Middle frontal gyrus (tissue), 1 donor: Measurements from ENCODE around the gene SRC.

ENCODE experiments used
- DNase-seq: peaks from one replicate; pipeline ENCODE4 v3.0.0-alpha.2; 2015; ENCODE audit warnings: low spot score; ENCODE audit errors: extremely low spot score

SRC gene

GRCh38 chr20:37394543-37395409 lies 48.8 kb downstream of the SRC start:
- DNase-seq = no peak

GRCh38 chr20:37395410-37395797 lies 49.5 kb downstream of the SRC start:
- DNase-seq = no peak

GRCh38 chr20:37395921-37396415 lies 50.0 kb downstream of the SRC start:
- DNase-seq = no peak

GRCh38 chr20:37396416-37397075 lies 50.6 kb downstream of the SRC start:
- DNase-seq = no peak

GRCh38 chr20:37397076-37397953 lies 51.4 kb downstream of the SRC start:
- DNase-seq = no peak

- DNase-seq = no peak
Measured at GRCh38 chr20:37397954-37398749, 52.2 kb downstream of the SRC start.

- no peak for DNase-seq
Measured at GRCh38 chr20:37398750-37399621, 53.0 kb downstream of the SRC start.

GRCh38 chr20:37401282-37401929 lies 55.5 kb downstream of the SRC start:
- DNase-seq = no peak

GRCh38 chr20:37401930-37402675 lies 56.2 kb downstream of the SRC start:
- DNase-seq = no peak

- no peak for DNase-seq
Measured at GRCh38 chr20:37403107-37404033, 57.4 kb downstream of the SRC start.

GRCh38 chr20:37404461-37404890 lies 58.5 kb downstream of the SRC start:
- no peak for DNase-seq

GRCh38 chr20:37405351-37405897 lies 59.5 kb downstream of the SRC start:
- DNase-seq = no peak

- DNase-seq = peak; percentile 14
Measured at GRCh38 chr20:37406010-37406998, 60.4 kb downstream of the SRC start.

- DNase-seq = no peak
Measured at GRCh38 chr20:37407019-37407566, 61.2 kb downstream of the SRC start.

GRCh38 chr20:37407573-37408002 lies 61.6 kb downstream of the SRC start:
- DNase-seq = no peak
